ENCODE measurements around the gene TNFRSF18.

DNA sequence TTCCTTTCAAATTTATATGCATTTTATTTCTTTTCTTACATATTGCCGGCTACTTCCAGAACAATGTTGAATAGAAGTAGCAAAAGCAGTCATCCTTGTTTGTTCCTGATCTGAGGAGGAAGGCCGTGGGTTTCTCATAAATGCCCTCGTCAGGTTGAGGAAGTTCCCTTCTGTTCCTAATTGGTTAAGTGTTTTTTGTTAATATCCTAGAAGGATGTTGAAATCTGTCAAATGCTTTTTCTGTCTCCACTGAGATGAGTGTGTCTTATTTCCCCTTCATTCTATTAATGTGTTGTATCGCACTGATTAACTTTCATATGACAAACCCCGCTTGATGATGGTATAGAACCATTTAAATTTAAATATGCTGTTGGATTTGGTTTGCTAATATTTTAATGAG is 17.3 kb downstream of the TNFRSF18 start:
- TF ChIP-seq, protein P1, sequence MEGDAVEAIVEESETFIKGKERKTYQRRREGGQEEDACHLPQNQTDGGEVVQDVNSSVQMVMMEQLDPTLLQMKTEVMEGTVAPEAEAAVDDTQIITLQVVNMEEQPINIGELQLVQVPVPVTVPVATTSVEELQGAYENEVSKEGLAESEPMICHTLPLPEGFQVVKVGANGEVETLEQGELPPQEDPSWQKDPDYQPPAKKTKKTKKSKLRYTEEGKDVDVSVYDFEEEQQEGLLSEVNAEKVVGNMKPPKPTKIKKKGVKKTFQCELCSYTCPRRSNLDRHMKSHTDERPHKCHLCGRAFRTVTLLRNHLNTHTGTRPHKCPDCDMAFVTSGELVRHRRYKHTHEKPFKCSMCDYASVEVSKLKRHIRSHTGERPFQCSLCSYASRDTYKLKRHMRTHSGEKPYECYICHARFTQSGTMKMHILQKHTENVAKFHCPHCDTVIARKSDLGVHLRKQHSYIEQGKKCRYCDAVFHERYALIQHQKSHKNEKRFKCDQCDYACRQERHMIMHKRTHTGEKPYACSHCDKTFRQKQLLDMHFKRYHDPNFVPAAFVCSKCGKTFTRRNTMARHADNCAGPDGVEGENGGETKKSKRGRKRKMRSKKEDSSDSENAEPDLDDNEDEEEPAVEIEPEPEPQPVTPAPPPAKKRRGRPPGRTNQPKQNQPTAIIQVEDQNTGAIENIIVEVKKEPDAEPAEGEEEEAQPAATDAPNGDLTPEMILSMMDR (IDR thresholded peaks at IDR 0.05; ENCODE audit: low read depth, low read length, poor library complexity, severe bottlenecking), result no peak
- TF ChIP-seq EZH2phosphoT487 (IDR thresholded peaks at IDR 0.05; ENCODE audit: borderline replicate concordance, low read length), result no peak

Measured in DOHH2 (cell line).